Activated CD4-positive, alpha-beta T cell treated with anti-CD3 and anti-CD28 coated beads, Interleukin-10, Interleukin-2, amounts not matched to agents 100 ng/mL and 50 ng/mL, durations not matched to agents 16 hours and 8 hours (primary cell): ENCODE results near the gene GCGR.

Experiments
- DNase-seq: peaks from one replicate; pipeline ENCODE4 v3.0.0-alpha.2; 2020

GCGR gene

DNA sequence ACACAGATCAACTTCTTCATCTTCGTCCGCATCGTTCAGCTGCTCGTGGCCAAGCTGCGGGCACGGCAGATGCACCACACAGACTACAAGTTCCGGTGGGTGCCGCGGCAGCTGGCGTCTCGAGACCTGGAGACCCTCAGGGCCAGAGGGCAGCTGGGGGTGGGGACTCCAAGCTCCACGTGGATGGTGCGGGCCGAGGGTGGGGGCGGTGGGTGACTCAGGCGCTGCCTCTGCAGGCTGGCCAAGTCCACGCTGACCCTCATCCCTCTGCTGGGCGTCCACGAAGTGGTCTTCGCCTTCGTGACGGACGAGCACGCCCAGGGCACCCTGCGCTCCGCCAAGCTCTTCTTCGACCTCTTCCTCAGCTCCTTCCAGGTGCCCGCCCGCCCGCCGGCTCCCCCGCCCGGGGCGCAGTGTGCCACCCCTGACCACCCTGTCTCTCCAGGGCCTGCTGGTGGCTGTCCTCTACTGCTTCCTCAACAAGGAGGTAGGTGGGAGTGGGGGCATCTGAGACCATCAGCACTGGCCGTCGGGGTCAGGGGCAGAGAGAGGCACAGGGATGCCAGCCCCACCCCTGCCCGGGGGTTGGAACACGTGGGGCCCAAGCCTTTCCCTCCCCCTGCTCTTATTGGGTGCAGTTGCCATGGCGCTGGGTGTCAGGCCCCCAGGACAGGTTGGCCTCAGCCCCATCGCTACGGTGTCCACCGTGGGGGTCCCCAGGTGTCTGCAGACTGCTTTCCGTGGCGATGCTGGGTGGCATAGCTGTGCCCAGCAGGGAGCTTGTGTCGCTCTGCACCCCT is 8.8 kb downstream of the GCGR start:
- DNase-seq = no peak

DNA sequence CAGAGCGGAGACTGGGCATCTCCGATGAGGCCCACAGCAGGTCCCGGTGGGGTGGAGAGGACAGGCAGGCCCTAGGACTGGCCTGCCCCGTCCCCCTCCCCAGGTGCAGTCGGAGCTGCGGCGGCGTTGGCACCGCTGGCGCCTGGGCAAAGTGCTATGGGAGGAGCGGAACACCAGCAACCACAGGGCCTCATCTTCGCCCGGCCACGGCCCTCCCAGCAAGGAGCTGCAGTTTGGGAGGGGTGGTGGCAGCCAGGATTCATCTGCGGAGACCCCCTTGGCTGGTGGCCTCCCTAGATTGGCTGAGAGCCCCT is 9.4 kb downstream of the GCGR start:
- no peak for DNase-seq

GRCh38 chr17:81813861-81814683 is 10.1 kb downstream of the GCGR start:
- DNase-seq = no peak

- no peak for DNase-seq
Observed at GRCh38 chr17:81814748-81815645, 11.0 kb downstream of the GCGR start.

GRCh38 chr17:81815646-81815986 is 11.7 kb downstream of the GCGR start:
- DNase-seq = no peak

GRCh38 chr17:81817758-81818147 is 13.8 kb downstream of the GCGR start:
- no peak for DNase-seq

- DNase-seq = no peak
Observed at GRCh38 chr17:81819708-81820107, 15.8 kb downstream of the GCGR start.

DNA sequence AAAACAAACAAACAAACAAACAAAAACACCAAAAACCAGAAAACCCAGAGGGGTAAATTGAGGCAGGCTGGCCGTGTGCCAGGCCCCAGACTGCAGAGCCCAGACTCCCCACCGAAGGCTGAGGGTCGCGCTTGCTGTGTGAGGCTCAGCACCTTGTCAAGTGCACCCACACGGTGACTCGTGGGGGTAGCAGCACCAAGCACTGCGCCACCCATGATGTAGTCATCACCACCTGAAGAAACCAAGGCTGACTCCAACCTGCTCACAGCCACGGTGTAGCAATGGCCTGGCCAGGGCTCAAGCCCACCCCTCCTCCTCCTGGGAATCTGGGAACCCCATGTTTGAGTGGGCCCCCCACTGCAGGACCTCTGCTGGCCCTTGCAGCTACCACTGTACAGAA is 17.2 kb downstream of the GCGR start:
- DNase-seq = no peak

DNA sequence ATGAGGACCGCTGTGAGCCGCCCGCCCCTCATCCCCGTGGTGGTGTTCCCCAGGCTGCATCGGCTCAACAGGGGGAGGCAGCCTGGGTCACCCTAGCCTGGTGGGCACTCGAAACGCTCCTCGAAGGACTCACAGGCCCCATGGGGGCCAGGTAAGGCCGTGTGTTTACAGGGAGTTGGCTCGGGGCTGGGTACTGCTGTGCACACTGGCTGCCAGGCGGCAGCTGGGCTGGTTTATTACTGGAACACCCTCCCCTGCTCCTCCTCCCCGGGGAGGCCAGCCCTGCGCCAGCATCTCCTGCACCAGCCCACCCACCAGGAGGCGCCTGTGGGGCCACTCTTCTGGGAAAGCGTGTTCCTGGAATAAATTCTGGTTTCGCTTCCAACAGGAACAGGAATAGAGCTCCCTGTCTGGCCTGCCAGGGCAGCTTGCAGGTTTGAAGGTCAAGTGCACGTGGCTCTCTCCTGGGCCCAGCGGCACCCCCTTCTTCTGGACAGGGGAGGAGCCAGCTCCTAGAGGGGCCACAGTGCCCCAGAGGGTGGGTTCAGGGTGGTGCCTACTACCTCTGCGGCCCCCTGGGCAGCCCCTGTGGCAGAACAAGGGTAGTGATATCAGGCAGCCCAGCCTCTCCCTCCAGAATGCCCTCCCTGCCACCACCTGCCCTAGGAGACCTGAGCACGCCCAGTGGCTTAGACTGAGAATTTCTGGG is 17.8 kb downstream of the GCGR start:
- peak; percentile 58 for DNase-seq

GRCh38 chr17:81822312-81822637 is 18.3 kb downstream of the GCGR start:
- DNase-seq = no peak

DNA sequence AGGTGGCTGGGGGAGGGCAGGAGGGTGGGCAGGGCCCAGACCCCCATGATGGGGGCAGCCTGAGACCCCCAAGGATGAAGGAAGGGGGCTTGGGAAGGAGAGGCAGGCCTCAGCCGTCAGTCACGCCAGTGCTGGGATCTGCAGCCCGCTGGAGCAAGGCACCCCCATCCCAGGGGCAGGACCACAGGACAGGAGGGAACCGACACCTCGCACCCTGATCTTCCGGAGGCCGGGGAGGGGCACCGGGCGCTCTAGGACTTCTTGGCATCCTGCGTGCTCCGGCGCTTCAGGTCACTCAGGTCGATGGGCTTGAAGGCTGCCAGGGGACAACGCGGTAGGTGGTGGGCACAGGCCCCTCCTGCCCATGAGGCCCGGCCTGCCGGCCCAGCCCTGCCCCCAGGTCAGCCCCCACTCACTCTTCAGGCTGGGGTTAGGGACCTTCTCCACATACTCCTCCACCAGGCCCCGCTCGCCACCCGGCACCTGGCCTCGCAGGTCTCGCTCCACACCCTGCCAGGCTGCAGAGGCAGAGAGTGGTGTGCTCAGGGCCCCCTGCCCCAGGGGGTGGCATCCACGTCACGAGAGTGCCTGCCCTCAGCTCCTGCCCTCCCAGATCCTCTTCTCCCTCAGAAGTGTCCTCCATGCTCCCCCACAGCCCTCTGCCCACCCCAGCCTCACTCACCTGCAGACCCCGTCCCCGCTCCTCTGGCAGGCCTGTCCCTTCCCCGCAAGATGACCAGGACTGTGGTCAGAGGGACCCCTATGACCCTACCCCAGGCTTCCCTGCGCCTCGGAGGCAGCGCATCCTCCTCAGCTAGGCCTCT is 19.3 kb downstream of the GCGR start:
- no peak for DNase-seq

GRCh38 chr17:81823820-81824550 is 20.0 kb downstream of the GCGR start:
- DNase-seq = no peak

GRCh38 chr17:81824595-81824994 is 20.6 kb downstream of the GCGR start:
- DNase-seq = no peak

DNA sequence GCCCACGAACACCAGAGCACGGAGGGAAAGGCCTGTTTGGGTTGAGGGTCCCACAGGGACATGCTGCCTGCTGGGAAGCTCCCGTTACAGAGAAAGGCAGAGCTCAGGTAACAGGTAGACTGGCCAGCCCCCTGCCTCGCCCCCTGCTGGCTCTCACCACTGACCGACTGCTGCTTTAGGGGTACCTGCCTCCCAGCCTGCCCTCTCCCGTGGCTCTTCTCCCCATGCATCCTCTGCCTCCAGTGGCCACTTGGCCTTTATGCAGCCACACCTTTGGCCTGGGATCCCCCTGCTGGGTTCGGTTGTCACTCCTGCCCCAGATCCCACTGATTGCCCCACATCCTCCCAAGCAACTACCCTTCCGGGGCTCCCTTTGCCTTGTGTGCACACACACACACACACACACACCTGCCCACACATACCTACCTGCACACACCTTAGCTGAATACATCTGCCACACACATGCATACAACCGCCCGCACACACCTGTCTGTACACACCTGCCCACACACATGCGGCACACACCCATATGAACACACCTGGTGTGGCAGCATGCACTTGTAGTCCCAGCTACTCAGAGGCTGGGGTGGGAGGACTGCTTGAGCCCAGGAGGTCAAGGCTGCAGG is 22.0 kb downstream of the GCGR start:
- DNase-seq = no peak

GRCh38 chr17:81828656-81829055 is 24.7 kb downstream of the GCGR start:
- DNase-seq = no peak

DNA sequence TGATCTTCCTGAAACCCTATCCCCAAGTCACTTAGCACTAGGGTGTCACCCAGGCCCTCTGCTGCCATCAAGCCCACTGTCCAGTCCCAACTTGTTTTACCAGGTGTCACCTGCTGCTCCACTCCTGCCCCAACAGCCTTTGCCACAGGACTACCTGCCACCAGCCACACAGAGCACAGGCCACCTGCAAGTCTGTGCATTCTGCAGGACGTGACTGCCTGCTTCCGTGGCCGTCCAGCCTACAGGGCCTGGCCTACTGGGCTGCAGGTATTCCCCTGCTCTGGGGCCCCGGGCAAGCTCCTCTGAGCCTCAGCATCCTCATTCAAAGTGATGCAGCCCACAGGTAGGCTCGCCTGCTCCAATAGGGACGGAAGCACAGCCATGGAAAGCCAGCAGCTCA is 25.9 kb downstream of the GCGR start:
- DNase-seq = no peak

GRCh38 chr17:81831563-81831956 is 27.6 kb downstream of the GCGR start:
- peak; percentile 33 for DNase-seq

- peak; percentile 55 for DNase-seq
Observed at GRCh38 chr17:81831957-81832607, 28.1 kb downstream of the GCGR start.

DNA sequence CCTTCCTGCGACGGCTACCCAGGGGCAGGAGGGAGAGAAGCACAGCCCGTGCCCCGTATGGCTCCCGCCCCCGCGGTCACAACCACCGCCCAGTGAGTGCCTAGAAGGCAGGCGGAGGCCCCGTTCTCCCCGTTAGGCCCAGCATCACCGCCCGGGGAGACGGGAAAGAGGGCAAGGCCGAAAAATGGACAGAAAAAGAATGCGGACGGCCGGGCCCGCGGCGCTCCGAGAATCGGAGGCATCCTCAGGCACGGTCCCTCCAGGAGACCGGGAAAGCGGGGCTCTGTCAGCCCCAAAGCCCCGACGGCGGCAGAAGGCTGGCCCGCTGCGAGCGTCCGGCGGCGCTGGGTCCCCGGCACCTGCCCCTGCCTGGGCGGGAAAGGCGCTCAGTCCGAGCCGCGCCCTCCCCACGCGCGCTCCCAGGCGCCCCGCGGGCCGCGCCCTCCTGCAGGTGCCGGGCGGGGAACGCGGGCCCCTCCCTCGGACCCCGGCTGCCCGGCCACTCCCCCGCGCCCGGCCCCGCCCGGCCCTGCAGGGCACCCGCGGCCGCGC is 28.7 kb downstream of the GCGR start:
- peak; percentile 37 for DNase-seq
